ENCODE data around the gene ZNF835.
"Not testable (repeated sequence)": the region's sequence is repeated elsewhere in the genome, so short reads cannot be mapped to it uniquely, and the experiment has no call there.

The ZNF835 gene

GRCh38 chr19:56671613-56671994 is at the start of gene ZNF835:
ZNF835 (minus strand) TSS chr19:56671757; CDS start chr19:56665198, 6,559 bp downstream.
- DNase-seq: peak; percentile 77

GRCh38 chr19:56720281-56720680 is 48.7 kb upstream of the ZNF835 start:
- no peak for DNase-seq

GRCh38 chr19:56718231-56718630 is 46.7 kb upstream of the ZNF835 start:
- DNase-seq: no peak

GRCh38 chr19:56712611-56713276 is 41.2 kb upstream of the ZNF835 start:
- no peak for DNase-seq

GRCh38 chr19:56710437-56710836 is 38.9 kb upstream of the ZNF835 start:
- DNase-seq: no peak

- DNase-seq: no peak
Observed at GRCh38 chr19:56707821-56708220, 36.3 kb upstream of the ZNF835 start.

- no peak for DNase-seq
Observed at GRCh38 chr19:56705939-56706338, 34.4 kb upstream of the ZNF835 start.

GRCh38 chr19:56701895-56702294 is 30.3 kb upstream of the ZNF835 start:
- DNase-seq: no peak

- DNase-seq: no peak
Observed at GRCh38 chr19:56699552-56699951, 28.0 kb upstream of the ZNF835 start.

- DNase-seq: no peak
Observed at GRCh38 chr19:56692206-56692895, 20.8 kb upstream of the ZNF835 start.

- DNase-seq: no peak
Observed at GRCh38 chr19:56690670-56691069, 19.1 kb upstream of the ZNF835 start.

- DNase-seq: no peak
Observed at GRCh38 chr19:56689198-56689597, 17.6 kb upstream of the ZNF835 start.

GRCh38 chr19:56687031-56687430 is 15.5 kb upstream of the ZNF835 start:
- no peak for DNase-seq

- no peak for DNase-seq
Observed at GRCh38 chr19:56683116-56683515, 11.6 kb upstream of the ZNF835 start.

- DNase-seq: no peak
Observed at GRCh38 chr19:56681702-56682101, 10.1 kb upstream of the ZNF835 start.

GRCh38 chr19:56678205-56678604 is 6.6 kb upstream of the ZNF835 start:
- DNase-seq: no peak

- not testable (repeated sequence) for DNase-seq
Observed at GRCh38 chr19:56672610-56673009, 1.1 kb upstream of the ZNF835 start.

- DNase-seq: no peak
Observed at GRCh38 chr19:56670961-56671612, 470 bp downstream of the ZNF835 start.

- DNase-seq: no peak
Observed at GRCh38 chr19:56670401-56670960, 1.1 kb downstream of the ZNF835 start.

GRCh38 chr19:56668676-56669075 is 2.9 kb downstream of the ZNF835 start:
- no peak for DNase-seq

- DNase-seq: no peak
Observed at GRCh38 chr19:56667311-56667870, 4.2 kb downstream of the ZNF835 start.

- DNase-seq: no peak
Observed at GRCh38 chr19:56664511-56664910, 7.0 kb downstream of the ZNF835 start.

GRCh38 chr19:56663931-56664500 is 7.5 kb downstream of the ZNF835 start:
- DNase-seq: no peak
